Liver (tissue), 9 donors: Measurements from ENCODE around the gene ANP32B. TPM values are rescaled to one million over a fixed set of nuclear protein-coding genes. Genes with fewer than 3 reads are reported as not detected.

Experiments used
- DNase-seq: peaks from one replicate; pipeline ENCODE4 v3.0.0-alpha.2; 2017; ENCODE audit warnings: low spot score
- H3K27ac ChIP-seq, 2 donors: one replicate each; pipeline ENCODE4 v1.7.0; 2013; ENCODE audit warnings: inconsistent platforms in 2 of 2, low read length in 2 of 2, control low read depth in 1 of 2, low read depth in 1 of 2, mild to moderate bottlenecking in 1 of 2
- H3K27me3 ChIP-seq, 4 donors: one replicate each; pipeline versions ENCODE4 v1.6.1 to v1.7.0; 2013; ENCODE audit warnings: low read length in 3 of 4, inconsistent platforms in 1 of 4, mild to moderate bottlenecking in 1 of 4, moderate library complexity in 1 of 4; ENCODE audit not compliant: control insufficient read depth in 4 of 4, insufficient read depth in 4 of 4
- H3K36me3 ChIP-seq, 4 donors: one replicate each; pipeline versions ENCODE4 v1.6.1 to v1.7.0; 2013; ENCODE audit warnings: low read length in 3 of 4, mild to moderate bottlenecking in 3 of 4, low read depth in 1 of 4, moderate library complexity in 1 of 4; ENCODE audit not compliant: control insufficient read depth in 4 of 4, insufficient read depth in 3 of 4
- H3K4me1 ChIP-seq, 4 donors: one replicate each; pipeline versions ENCODE4 v1.6.1 to v1.7.0; 2013; ENCODE audit warnings: low read length in 3 of 4, mild to moderate bottlenecking in 3 of 4, moderate library complexity in 1 of 4; ENCODE audit not compliant: control insufficient read depth in 4 of 4, insufficient read depth in 4 of 4
- H3K4me3 ChIP-seq, 3 donors: one replicate each; pipeline versions ENCODE4 v1.6.1 to v1.7.0; 2013; ENCODE audit warnings: low read length in 3 of 3, control low read depth in 1 of 3, low read depth in 1 of 3, mild to moderate bottlenecking in 1 of 3
- H3K9ac ChIP-seq, 2 donors: one replicate each; pipeline ENCODE4 v1.7.0; 2013; ENCODE audit warnings: low read length in 2 of 2, mild to moderate bottlenecking in 2 of 2, moderate library complexity in 2 of 2, control low read depth in 1 of 2, low read depth in 1 of 2
- H3K9me3 ChIP-seq, 4 donors: one replicate each; pipeline versions ENCODE4 v1.6.1 to v1.7.0; 2013; ENCODE audit warnings: low read length in 3 of 4; ENCODE audit not compliant: control insufficient read depth in 4 of 4
- ATF3 ChIP-seq: IDR thresholded peaks from 2 replicates; pipeline ENCODE4 v1.6.1; 2016; ENCODE audit warnings: antibody characterized with exemption
- CTCF ChIP-seq: fragments of 150-350 bp; IDR thresholded peaks from 2 replicates; pipeline ENCODE4 v1.5.1; 2017; ENCODE audit warnings: improper control_type of control experiment, low read depth, low read length; ENCODE audit not compliant: missing input control
- EGR1 ChIP-seq, 2 donors: IDR thresholded peaks; 2 replicates each; pipeline ENCODE4 v1.6.1; 2016 to 2018; ENCODE audit warnings: antibody characterized with exemption in 2 of 2, low read depth in 2 of 2
- FOXA1 ChIP-seq: IDR thresholded peaks from 2 replicates; pipeline ENCODE4 v1.6.1; 2016; ENCODE audit warnings: antibody characterized with exemption
- GABPA ChIP-seq, 2 donors: IDR thresholded peaks in 1 of 2; conservative IDR thresholded peaks in 1 of 2; 2 replicates each; pipeline ENCODE4 v1.6.1; 2016; ENCODE audit warnings: antibody characterized with exemption in 2 of 2, mild to moderate bottlenecking in 1 of 2, moderate library complexity in 1 of 2
- HNF4A ChIP-seq, 2 donors: conservative IDR thresholded peaks; 2 replicates each; pipeline ENCODE4 v1.6.1; 2016; ENCODE audit warnings: antibody characterized with exemption in 2 of 2, mild to moderate bottlenecking in 2 of 2
- HNF4G ChIP-seq: IDR thresholded peaks from 2 replicates; pipeline ENCODE4 v1.6.1; 2016; ENCODE audit warnings: antibody characterized with exemption
- JUND ChIP-seq, 2 donors: IDR thresholded peaks; 2 replicates each; pipeline ENCODE4 v1.6.1; 2016; ENCODE audit warnings: antibody characterized with exemption in 2 of 2
- NR2F2 ChIP-seq: IDR thresholded peaks from 2 replicates; pipeline ENCODE4 v1.6.1; 2016; ENCODE audit warnings: antibody characterized with exemption
- RXRA ChIP-seq, 2 donors: IDR thresholded peaks; 2 replicates each; pipeline ENCODE4 v1.6.1; 2017 to 2018; ENCODE audit warnings: antibody characterized with exemption in 2 of 2, mild to moderate bottlenecking in 1 of 2
- TAF1 ChIP-seq: conservative IDR thresholded peaks from 2 replicates; pipeline ENCODE4 v1.6.1; 2016; ENCODE audit warnings: antibody characterized with exemption, mild to moderate bottlenecking
- YY1 ChIP-seq: IDR thresholded peaks from 2 replicates; pipeline ENCODE4 v1.6.1; 2016; ENCODE audit warnings: antibody characterized with exemption, mild to moderate bottlenecking
- whole genome bisulfite sequencing: extraction: QIAGEN DNeasy Blood & Tissue Kit; methylation state at CpG from one replicate; pipeline ENCODE4 v1.1.7; 2013; 5-methylcytosine and 5-hydroxymethylcytosine counted together
- polyA plus RNA-seq, 2 donors: library from polyadenylated mRNA; stranded (reverse) in 1 of 2; unstranded in 1 of 2; fragments of 200-250 nt in 1 of 2; fragments of >200 nt in 1 of 2; fragmentation: Nextera tagmentation in 1 of 2; extraction: Ambion mirVana in 1 of 2; gene quantifications; one replicate each; pipeline versions ENCODE4 v1.2.1 to v1.2.3, GENCODE V29; 2013 to 2015
- total RNA-seq, 2 donors: library from RNA; depleted of rRNA; stranded (reverse); fragments of >200 nt; gene quantifications; one replicate each; pipeline ENCODE4 v1.2.3, GENCODE V29; 2014
- TF ChIP-seq, protein P1 (sequence below): IDR thresholded peaks from 2 replicates; pipeline ENCODE4 v1.6.1; 2016; ENCODE audit warnings: antibody characterized with exemption
- TF ChIP-seq, protein P2 (sequence below): IDR thresholded peaks from 2 replicates; pipeline ENCODE4 v1.6.1; 2016; ENCODE audit warnings: antibody characterized with exemption, mild to moderate bottlenecking
- TF ChIP-seq, protein P3 (sequence below): IDR thresholded peaks from 2 replicates; pipeline ENCODE4 v1.6.1; 2016; ENCODE audit warnings: antibody characterized with exemption
- donor health status: healthy.
- donor health status: healthy.
- donor health status: healthy.
- donor health status: healthy.
- donor health status: healthy.

The ANP32B gene
- total and polyA plus RNA-seq, 4 donors = 4.0 to 39.4 (median 27.0) TPM

GRCh38 chr9:97987487-97987886 is 4.3 kb downstream of the ANP32B start (continued):
- no peak for TF ChIP-seq EGR1 (IDR thresholded peaks at IDR 0.05; ENCODE audit: low read depth in 2 of 2)
- TF ChIP-seq, protein P1, sequence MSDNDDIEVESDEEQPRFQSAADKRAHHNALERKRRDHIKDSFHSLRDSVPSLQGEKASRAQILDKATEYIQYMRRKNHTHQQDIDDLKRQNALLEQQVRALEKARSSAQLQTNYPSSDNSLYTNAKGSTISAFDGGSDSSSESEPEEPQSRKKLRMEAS = no peak
- no peak for TF ChIP-seq RXRA (IDR thresholded peaks at IDR 0.05)
- TF ChIP-seq HNF4G = no peak

GRCh38 chr9:97990259-97990658 is 7.1 kb downstream of the ANP32B start:
- Histone ChIP-seq H3K4me3 (no peak overlapping the region), H3K27ac (no peak overlapping the region), H3K4me1 (peaks cover 4 to 30% (median 7%) of the 10 kb centered on the region in 4 donors), H3K9ac (no peak overlapping the region), H3K9me3 (no peaks in the 10 kb centered on the region), H3K36me3 (peaks cover 1 to 7% (median 4%) of the 10 kb centered on the region in 4 donors), H3K27me3 (no peaks in the 10 kb centered on the region)
- no peak for DNase-seq
- 81% methylated on average over 2 of the region's 2 CpGs for WGBS
- TF ChIP-seq TAF1 (no peak), FOXA1 (no peak), NR2F2 (no peak), CTCF (no peak), HNF4A (conservative IDR thresholded peaks at IDR 0.05) (no peak), ATF3 (no peak), GABPA (IDR thresholded peaks at IDR 0.05 in 1 of 2, conservative IDR thresholded peaks at IDR 0.05 in 1 of 2) (no peak), EGR1 (IDR thresholded peaks at IDR 0.05; ENCODE audit: low read depth in 2 of 2) (no peak), YY1 (no peak), JUND (IDR thresholded peaks at IDR 0.05) (no peak)
- TF ChIP-seq, protein P1 = no peak
- TF ChIP-seq, protein P2, sequence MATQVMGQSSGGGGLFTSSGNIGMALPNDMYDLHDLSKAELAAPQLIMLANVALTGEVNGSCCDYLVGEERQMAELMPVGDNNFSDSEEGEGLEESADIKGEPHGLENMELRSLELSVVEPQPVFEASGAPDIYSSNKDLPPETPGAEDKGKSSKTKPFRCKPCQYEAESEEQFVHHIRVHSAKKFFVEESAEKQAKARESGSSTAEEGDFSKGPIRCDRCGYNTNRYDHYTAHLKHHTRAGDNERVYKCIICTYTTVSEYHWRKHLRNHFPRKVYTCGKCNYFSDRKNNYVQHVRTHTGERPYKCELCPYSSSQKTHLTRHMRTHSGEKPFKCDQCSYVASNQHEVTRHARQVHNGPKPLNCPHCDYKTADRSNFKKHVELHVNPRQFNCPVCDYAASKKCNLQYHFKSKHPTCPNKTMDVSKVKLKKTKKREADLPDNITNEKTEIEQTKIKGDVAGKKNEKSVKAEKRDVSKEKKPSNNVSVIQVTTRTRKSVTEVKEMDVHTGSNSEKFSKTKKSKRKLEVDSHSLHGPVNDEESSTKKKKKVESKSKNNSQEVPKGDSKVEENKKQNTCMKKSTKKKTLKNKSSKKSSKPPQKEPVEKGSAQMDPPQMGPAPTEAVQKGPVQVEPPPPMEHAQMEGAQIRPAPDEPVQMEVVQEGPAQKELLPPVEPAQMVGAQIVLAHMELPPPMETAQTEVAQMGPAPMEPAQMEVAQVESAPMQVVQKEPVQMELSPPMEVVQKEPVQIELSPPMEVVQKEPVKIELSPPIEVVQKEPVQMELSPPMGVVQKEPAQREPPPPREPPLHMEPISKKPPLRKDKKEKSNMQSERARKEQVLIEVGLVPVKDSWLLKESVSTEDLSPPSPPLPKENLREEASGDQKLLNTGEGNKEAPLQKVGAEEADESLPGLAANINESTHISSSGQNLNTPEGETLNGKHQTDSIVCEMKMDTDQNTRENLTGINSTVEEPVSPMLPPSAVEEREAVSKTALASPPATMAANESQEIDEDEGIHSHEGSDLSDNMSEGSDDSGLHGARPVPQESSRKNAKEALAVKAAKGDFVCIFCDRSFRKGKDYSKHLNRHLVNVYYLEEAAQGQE = no peak

GRCh38 chr9:97991818-97992217 is 8.7 kb downstream of the ANP32B start:
- no peaks in the 10 kb centered on the region for H3K27me3 ChIP-seq
- no peaks in the 10 kb centered on the region for H3K9me3 ChIP-seq
- H3K4me3 ChIP-seq = no peak overlapping the region
- H3K9ac ChIP-seq = no peak overlapping the region
- H3K36me3 ChIP-seq = peaks cover 1 to 9% (median 5%) of the 10 kb centered on the region in 4 donors
- no peak overlapping the region for H3K27ac ChIP-seq
- no peak for DNase-seq
- peaks cover 4 to 26% (median 7%) of the 10 kb centered on the region in 4 donors for H3K4me1 ChIP-seq
- WGBS = 82% methylated on average over 5 of the region's 5 CpGs
- TF ChIP-seq TAF1 = no peak
- TF ChIP-seq, protein P2 = no peak
- no peak for TF ChIP-seq JUND (IDR thresholded peaks at IDR 0.05)
- TF ChIP-seq NR2F2 = no peak
- TF ChIP-seq EGR1 (IDR thresholded peaks at IDR 0.05; ENCODE audit: low read depth in 2 of 2) = no peak
- TF ChIP-seq, protein P1 = no peak
- no peak for TF ChIP-seq FOXA1
- no peak for TF ChIP-seq HNF4G
- no peak for TF ChIP-seq RXRA (IDR thresholded peaks at IDR 0.05)
- no peak for TF ChIP-seq GABPA (IDR thresholded peaks at IDR 0.05 in 1 of 2, conservative IDR thresholded peaks at IDR 0.05 in 1 of 2)
- TF ChIP-seq, protein P3, sequence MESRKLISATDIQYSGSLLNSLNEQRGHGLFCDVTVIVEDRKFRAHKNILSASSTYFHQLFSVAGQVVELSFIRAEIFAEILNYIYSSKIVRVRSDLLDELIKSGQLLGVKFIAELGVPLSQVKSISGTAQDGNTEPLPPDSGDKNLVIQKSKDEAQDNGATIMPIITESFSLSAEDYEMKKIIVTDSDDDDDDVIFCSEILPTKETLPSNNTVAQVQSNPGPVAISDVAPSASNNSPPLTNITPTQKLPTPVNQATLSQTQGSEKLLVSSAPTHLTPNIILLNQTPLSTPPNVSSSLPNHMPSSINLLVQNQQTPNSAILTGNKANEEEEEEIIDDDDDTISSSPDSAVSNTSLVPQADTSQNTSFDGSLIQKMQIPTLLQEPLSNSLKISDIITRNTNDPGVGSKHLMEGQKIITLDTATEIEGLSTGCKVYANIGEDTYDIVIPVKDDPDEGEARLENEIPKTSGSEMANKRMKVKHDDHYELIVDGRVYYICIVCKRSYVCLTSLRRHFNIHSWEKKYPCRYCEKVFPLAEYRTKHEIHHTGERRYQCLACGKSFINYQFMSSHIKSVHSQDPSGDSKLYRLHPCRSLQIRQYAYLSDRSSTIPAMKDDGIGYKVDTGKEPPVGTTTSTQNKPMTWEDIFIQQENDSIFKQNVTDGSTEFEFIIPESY = no peak
- TF ChIP-seq ATF3 = no peak
